ENCODE measurements around the gene GYPC.

DNA sequence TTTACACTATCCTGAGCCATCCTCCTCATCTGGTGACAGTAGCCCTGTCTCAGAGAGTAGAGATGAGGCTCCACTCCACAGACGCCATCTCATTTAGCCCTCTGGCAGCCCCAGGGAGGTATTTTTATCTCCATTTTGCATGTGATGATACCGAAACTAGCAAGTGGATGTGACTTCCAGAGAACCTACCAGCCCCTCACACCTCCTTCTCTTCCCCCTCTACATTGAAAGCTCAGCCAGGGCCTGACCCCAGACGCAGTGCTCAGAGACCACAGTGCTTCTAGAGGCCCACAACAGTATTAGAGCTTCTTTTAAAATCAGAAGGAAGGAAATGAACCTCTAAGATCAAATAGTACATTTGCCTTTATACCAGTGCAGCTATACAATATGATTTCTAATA, 8.3 kb downstream of the GYPC start:
- TF ChIP-seq, protein P1, sequence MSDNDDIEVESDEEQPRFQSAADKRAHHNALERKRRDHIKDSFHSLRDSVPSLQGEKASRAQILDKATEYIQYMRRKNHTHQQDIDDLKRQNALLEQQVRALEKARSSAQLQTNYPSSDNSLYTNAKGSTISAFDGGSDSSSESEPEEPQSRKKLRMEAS (IDR thresholded peaks at IDR 0.05), result no peak
- TF ChIP-seq JUND (IDR thresholded peaks at IDR 0.05), result no peak
- TF ChIP-seq, protein P2, sequence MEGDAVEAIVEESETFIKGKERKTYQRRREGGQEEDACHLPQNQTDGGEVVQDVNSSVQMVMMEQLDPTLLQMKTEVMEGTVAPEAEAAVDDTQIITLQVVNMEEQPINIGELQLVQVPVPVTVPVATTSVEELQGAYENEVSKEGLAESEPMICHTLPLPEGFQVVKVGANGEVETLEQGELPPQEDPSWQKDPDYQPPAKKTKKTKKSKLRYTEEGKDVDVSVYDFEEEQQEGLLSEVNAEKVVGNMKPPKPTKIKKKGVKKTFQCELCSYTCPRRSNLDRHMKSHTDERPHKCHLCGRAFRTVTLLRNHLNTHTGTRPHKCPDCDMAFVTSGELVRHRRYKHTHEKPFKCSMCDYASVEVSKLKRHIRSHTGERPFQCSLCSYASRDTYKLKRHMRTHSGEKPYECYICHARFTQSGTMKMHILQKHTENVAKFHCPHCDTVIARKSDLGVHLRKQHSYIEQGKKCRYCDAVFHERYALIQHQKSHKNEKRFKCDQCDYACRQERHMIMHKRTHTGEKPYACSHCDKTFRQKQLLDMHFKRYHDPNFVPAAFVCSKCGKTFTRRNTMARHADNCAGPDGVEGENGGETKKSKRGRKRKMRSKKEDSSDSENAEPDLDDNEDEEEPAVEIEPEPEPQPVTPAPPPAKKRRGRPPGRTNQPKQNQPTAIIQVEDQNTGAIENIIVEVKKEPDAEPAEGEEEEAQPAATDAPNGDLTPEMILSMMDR (IDR thresholded peaks at IDR 0.05; ENCODE audit: low read depth, low read length, missing input control), result no peak
- TF ChIP-seq, protein P3, sequence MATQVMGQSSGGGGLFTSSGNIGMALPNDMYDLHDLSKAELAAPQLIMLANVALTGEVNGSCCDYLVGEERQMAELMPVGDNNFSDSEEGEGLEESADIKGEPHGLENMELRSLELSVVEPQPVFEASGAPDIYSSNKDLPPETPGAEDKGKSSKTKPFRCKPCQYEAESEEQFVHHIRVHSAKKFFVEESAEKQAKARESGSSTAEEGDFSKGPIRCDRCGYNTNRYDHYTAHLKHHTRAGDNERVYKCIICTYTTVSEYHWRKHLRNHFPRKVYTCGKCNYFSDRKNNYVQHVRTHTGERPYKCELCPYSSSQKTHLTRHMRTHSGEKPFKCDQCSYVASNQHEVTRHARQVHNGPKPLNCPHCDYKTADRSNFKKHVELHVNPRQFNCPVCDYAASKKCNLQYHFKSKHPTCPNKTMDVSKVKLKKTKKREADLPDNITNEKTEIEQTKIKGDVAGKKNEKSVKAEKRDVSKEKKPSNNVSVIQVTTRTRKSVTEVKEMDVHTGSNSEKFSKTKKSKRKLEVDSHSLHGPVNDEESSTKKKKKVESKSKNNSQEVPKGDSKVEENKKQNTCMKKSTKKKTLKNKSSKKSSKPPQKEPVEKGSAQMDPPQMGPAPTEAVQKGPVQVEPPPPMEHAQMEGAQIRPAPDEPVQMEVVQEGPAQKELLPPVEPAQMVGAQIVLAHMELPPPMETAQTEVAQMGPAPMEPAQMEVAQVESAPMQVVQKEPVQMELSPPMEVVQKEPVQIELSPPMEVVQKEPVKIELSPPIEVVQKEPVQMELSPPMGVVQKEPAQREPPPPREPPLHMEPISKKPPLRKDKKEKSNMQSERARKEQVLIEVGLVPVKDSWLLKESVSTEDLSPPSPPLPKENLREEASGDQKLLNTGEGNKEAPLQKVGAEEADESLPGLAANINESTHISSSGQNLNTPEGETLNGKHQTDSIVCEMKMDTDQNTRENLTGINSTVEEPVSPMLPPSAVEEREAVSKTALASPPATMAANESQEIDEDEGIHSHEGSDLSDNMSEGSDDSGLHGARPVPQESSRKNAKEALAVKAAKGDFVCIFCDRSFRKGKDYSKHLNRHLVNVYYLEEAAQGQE (IDR thresholded peaks at IDR 0.05), result no peak

Measured in liver (tissue), 3 donors.